HFF-Myc (cell line): ENCODE data around the gene C16orf90.

Experiments used
- DNase-seq: peaks from one replicate; pipeline ENCODE4 v3.0.0-alpha.2; 2011; ENCODE audit warnings: low read depth; ENCODE audit errors: extremely low read depth
- H3K4me3 ChIP-seq: replicated peaks from 2 replicates; pipeline ENCODE4 v1.5.1; 2011; ENCODE audit warnings: low read depth, mild to moderate bottlenecking, control low read depth, low read length
- CTCF ChIP-seq: IDR thresholded peaks from 2 replicates; pipeline ENCODE4 v1.5.1; 2012; ENCODE audit warnings: mild to moderate bottlenecking, low read depth, low read length, control low read depth; ENCODE audit errors: missing control alignments

C16orf90 gene

GRCh38 chr16:3514621-3515020 is 19.3 kb upstream of the C16orf90 start:
- no peak for DNase-seq
- TF ChIP-seq CTCF, result no peak
- no peak overlapping the region for H3K4me3 ChIP-seq

- no peak for TF ChIP-seq CTCF
- H3K4me3 ChIP-seq, result no peak overlapping the region
- no peak for DNase-seq
These were observed 18.7 kb upstream of the C16orf90 start for GRCh38 chr16:3513892-3514583.

- DNase-seq, result no peak
- no peak overlapping the region for H3K4me3 ChIP-seq
- no peak for TF ChIP-seq CTCF
These were observed 16.2 kb upstream of the C16orf90 start for GRCh38 chr16:3511286-3512180.

- TF ChIP-seq CTCF, result no peak
- H3K4me3 ChIP-seq, result no peak overlapping the region
- DNase-seq, result no peak
These were observed 15.1 kb upstream of the C16orf90 start for GRCh38 chr16:3510416-3510815.

- no peak for DNase-seq
- no peak overlapping the region for H3K4me3 ChIP-seq
- TF ChIP-seq CTCF, result no peak
These were observed 14.2 kb upstream of the C16orf90 start for GRCh38 chr16:3509470-3509928.

- TF ChIP-seq CTCF, result no peak
- DNase-seq, result no peak
- H3K4me3 ChIP-seq, result no peak overlapping the region
These were observed 13.4 kb upstream of the C16orf90 start for GRCh38 chr16:3508736-3509135.
